SK-N-SH treated with all-trans-retinoic acid at 6 μM for 48 hours (cell line): Measurements from ENCODE around the gene AP2M1.
A peak's percentile ranks its signal among the peaks of the same experiment; 100 is the strongest.

Experiments
- ATAC-seq: fragments of 200-7000 bp; cut with Tn5 transposase; 3 replicates; pipeline ENCODE4 v1.9.1; 2020; ENCODE audit warnings: mild to moderate bottlenecking, moderate library complexity
- ARNTL ChIP-seq: fragments of 450-650 bp; formaldehyde crosslinking; IDR thresholded peaks from 2 replicates; pipeline ENCODE4 v1.5.0; 2020; ENCODE audit warnings: low read depth, mild to moderate bottlenecking, moderate library complexity, borderline replicate concordance
- BACH2 ChIP-seq: fragments of 250-450 bp; sonication (Bioruptor Pico); IDR thresholded peaks from 2 replicates; pipeline ENCODE4 v1.9.0; 2021; ENCODE audit warnings: mild to moderate bottlenecking, borderline replicate concordance
- CSDC2 ChIP-seq: fragments of 250-450 bp; sonication (Bioruptor Pico); IDR thresholded peaks from 2 replicates; pipeline ENCODE4 v1.5.0; 2020; ENCODE audit warnings: mild to moderate bottlenecking, moderate library complexity
- ESRRG ChIP-seq: fragments of 250-450 bp; sonication (Bioruptor Pico); IDR thresholded peaks from 2 replicates; pipeline ENCODE4 v1.6.1; 2021; ENCODE audit warnings: mild to moderate bottlenecking
- GLIS3 ChIP-seq: fragments of 250-450 bp; sonication (Bioruptor Pico); IDR thresholded peaks from 2 replicates; pipeline ENCODE4 v1.5.0; 2020; ENCODE audit warnings: mild to moderate bottlenecking, moderate library complexity
- ISL1 ChIP-seq: fragments of 250-450 bp; sonication (Bioruptor Pico); IDR thresholded peaks from 2 replicates; pipeline ENCODE4 v2.1.2; 2022; ENCODE audit warnings: mild to moderate bottlenecking, moderate library complexity
- OSR1 ChIP-seq: fragments of 250-450 bp; sonication (Bioruptor Pico); IDR thresholded peaks from 2 replicates; pipeline ENCODE4 v1.8.0; 2022; ENCODE audit warnings: moderate library complexity, mild to moderate bottlenecking, inconsistent platforms
- PATZ1 ChIP-seq: fragments of 250-450 bp; sonication (Bioruptor Pico); IDR thresholded peaks from 2 replicates; pipeline ENCODE4 v1.8.0; 2020; ENCODE audit warnings: mild to moderate bottlenecking, moderate library complexity, borderline replicate concordance
- POU6F1 ChIP-seq: fragments of 250-450 bp; sonication (Bioruptor Pico); IDR thresholded peaks from 2 replicates; pipeline ENCODE4 v1.8.0; 2021; ENCODE audit warnings: low read depth, mild to moderate bottlenecking, moderate library complexity, borderline replicate concordance
- PPARA ChIP-seq: fragments of 250-450 bp; sonication (Bioruptor Pico); IDR thresholded peaks from 2 replicates; pipeline ENCODE4 v1.5.0; 2020; ENCODE audit warnings: mild to moderate bottlenecking, borderline replicate concordance
- RARB ChIP-seq: fragments of 250-450 bp; sonication (Bioruptor Pico); IDR thresholded peaks from 2 replicates; pipeline ENCODE4 v1.8.0; 2021; ENCODE audit warnings: mild to moderate bottlenecking, moderate library complexity
- SNAI2 ChIP-seq: fragments of 250-450 bp; sonication (Bioruptor Pico); IDR thresholded peaks from 2 replicates; pipeline ENCODE4 v1.5.0; 2020; ENCODE audit warnings: mild to moderate bottlenecking, moderate library complexity
- TCF4 ChIP-seq: fragments of 250-450 bp; sonication (Bioruptor Pico); IDR thresholded peaks from 2 replicates; pipeline ENCODE4 v1.8.0; 2021; ENCODE audit warnings: mild to moderate bottlenecking, moderate library complexity, borderline replicate concordance
- ZFP3 ChIP-seq: fragments of 250-450 bp; sonication (Bioruptor Pico); IDR thresholded peaks from 2 replicates; pipeline ENCODE4 v1.5.0; 2020; ENCODE audit warnings: mild to moderate bottlenecking, moderate library complexity
- ZFP30 ChIP-seq: fragments of 450-650 bp; formaldehyde crosslinking; IDR thresholded peaks from 2 replicates; pipeline ENCODE4 v1.5.0; 2022; ENCODE audit warnings: mild to moderate bottlenecking, moderate library complexity
- ZNF565 ChIP-seq: fragments of 450-650 bp; formaldehyde crosslinking; conservative IDR thresholded peaks from 2 replicates; pipeline ENCODE4 v1.5.0; 2020; ENCODE audit warnings: low read depth, mild to moderate bottlenecking, moderate library complexity
- ZNF70 ChIP-seq: fragments of 450-650 bp; formaldehyde crosslinking; IDR thresholded peaks from 2 replicates; pipeline ENCODE4 v1.5.0; 2020; ENCODE audit warnings: mild to moderate bottlenecking, moderate library complexity
- ZNF8 ChIP-seq: fragments of 450-650 bp; formaldehyde crosslinking; IDR thresholded peaks from 2 replicates; pipeline ENCODE4 v1.5.0; 2020; ENCODE audit warnings: mild to moderate bottlenecking, moderate library complexity
- TF ChIP-seq, protein P1 (sequence below): fragments of 250-450 bp; sonication (Bioruptor Pico); IDR thresholded peaks from 2 replicates; pipeline ENCODE4 v1.5.1; 2021; ENCODE audit warnings: mild to moderate bottlenecking, moderate library complexity
- TF ChIP-seq, protein P2 (sequence below): fragments of 250-450 bp; sonication (Bioruptor Pico); IDR thresholded peaks from 2 replicates; pipeline ENCODE4 v1.5.0; 2020; ENCODE audit warnings: mild to moderate bottlenecking, moderate library complexity

Gene AP2M1

DNA sequence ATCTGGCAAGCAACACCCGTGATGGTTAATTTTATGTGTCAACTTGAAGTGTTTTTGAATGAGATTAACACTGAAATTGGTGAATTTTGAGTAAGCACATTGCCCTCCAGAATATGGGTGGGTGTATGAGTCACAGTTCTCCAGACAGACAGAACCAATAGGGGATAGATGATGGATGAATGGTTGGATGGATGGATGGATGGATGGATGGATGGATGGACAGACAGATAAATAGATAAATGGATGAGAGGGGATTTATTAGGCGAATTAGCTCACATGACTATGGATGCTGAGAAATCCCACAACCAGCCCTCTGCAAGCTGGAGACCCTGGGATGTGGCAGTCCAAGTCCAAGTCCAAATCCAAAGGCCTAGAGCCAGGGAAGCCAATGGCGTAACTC lies 49.3 kb downstream of the AP2M1 start:
- TF ChIP-seq BACH2 (CRISPR knock-in tag), result no peak
- TF ChIP-seq TCF4 (CRISPR knock-in tag), result no peak
- no peak for TF ChIP-seq SNAI2
- TF ChIP-seq RARB, result no peak
- no peak for TF ChIP-seq ZFP3 (CRISPR knock-in tag)
- TF ChIP-seq, protein P1, sequence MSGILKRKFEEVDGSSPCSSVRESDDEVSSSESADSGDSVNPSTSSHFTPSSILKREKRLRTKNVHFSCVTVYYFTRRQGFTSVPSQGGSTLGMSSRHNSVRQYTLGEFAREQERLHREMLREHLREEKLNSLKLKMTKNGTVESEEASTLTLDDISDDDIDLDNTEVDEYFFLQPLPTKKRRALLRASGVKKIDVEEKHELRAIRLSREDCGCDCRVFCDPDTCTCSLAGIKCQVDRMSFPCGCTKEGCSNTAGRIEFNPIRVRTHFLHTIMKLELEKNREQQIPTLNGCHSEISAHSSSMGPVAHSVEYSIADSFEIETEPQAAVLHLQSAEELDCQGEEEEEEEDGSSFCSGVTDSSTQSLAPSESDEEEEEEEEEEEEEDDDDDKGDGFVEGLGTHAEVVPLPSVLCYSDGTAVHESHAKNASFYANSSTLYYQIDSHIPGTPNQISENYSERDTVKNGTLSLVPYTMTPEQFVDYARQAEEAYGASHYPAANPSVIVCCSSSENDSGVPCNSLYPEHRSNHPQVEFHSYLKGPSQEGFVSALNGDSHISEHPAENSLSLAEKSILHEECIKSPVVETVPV (CRISPR knock-in tag), result no peak
- no peak for TF ChIP-seq PPARA (CRISPR knock-in tag)
- TF ChIP-seq ESRRG (CRISPR knock-in tag), result no peak
- no peak for TF ChIP-seq OSR1 (CRISPR knock-in tag)
- TF ChIP-seq PATZ1 (CRISPR knock-in tag), result no peak
- no peak for TF ChIP-seq POU6F1 (CRISPR knock-in tag)
- no peak for TF ChIP-seq CSDC2 (CRISPR knock-in tag)
- TF ChIP-seq ZNF565 (CRISPR knock-in tag), result no peak
- no peak for ATAC-seq

DNA sequence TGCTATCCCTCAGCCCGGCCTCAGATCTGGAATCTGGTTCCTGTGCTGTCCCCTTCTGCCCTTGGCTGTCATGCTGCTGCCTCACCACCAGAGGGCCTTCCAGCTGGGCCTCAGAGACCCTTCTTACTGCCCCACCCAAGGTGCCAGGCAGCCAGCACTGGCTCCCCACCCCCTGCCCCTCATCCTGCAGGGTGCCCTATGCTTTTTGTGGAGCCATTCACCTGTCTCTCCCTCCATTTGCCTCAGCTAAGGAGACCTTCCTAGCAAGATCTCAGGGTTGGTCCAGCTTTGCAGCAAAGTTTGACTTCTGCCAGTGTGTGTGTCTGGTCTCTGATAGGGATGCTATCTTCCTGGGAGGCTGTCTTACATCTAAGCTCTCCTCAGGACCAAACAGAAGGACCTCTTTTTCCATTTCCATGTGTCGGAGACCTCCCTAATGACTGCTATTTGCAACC lies 52.9 kb downstream of the AP2M1 start:
- TF ChIP-seq ZFP30 (CRISPR knock-in tag) (no peak), OSR1 (CRISPR knock-in tag) (no peak), RARB (no peak), ARNTL (CRISPR knock-in tag) (no peak), ZNF70 (no peak), ISL1 (no peak), CSDC2 (CRISPR knock-in tag) (no peak), POU6F1 (CRISPR knock-in tag) (no peak), ZNF565 (CRISPR knock-in tag) (no peak), PPARA (CRISPR knock-in tag) (no peak), GLIS3 (CRISPR knock-in tag) (no peak), ZNF8 (CRISPR knock-in tag) (no peak), BACH2 (CRISPR knock-in tag) (no peak)
- TF ChIP-seq, protein P1 (CRISPR knock-in tag), result no peak
- TF ChIP-seq, protein P2, sequence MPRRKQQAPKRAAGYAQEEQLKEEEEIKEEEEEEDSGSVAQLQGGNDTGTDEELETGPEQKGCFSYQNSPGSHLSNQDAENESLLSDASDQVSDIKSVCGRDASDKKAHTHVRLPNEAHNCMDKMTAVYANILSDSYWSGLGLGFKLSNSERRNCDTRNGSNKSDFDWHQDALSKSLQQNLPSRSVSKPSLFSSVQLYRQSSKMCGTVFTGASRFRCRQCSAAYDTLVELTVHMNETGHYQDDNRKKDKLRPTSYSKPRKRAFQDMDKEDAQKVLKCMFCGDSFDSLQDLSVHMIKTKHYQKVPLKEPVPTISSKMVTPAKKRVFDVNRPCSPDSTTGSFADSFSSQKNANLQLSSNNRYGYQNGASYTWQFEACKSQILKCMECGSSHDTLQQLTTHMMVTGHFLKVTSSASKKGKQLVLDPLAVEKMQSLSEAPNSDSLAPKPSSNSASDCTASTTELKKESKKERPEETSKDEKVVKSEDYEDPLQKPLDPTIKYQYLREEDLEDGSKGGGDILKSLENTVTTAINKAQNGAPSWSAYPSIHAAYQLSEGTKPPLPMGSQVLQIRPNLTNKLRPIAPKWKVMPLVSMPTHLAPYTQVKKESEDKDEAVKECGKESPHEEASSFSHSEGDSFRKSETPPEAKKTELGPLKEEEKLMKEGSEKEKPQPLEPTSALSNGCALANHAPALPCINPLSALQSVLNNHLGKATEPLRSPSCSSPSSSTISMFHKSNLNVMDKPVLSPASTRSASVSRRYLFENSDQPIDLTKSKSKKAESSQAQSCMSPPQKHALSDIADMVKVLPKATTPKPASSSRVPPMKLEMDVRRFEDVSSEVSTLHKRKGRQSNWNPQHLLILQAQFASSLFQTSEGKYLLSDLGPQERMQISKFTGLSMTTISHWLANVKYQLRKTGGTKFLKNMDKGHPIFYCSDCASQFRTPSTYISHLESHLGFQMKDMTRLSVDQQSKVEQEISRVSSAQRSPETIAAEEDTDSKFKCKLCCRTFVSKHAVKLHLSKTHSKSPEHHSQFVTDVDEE (CRISPR knock-in tag), result no peak

More for the DNA sequence above, 52.9 kb downstream of the AP2M1 start:
- ATAC-seq, result peak; percentile 62
